ENCODE results near the gene HLA-DMA. TPM values are rescaled to one million over a fixed set of nuclear protein-coding genes. Genes with fewer than 3 reads are reported as not detected.

The HLA-DMA gene
- total RNA-seq, 1 donor: 1.6 TPM

DNA sequence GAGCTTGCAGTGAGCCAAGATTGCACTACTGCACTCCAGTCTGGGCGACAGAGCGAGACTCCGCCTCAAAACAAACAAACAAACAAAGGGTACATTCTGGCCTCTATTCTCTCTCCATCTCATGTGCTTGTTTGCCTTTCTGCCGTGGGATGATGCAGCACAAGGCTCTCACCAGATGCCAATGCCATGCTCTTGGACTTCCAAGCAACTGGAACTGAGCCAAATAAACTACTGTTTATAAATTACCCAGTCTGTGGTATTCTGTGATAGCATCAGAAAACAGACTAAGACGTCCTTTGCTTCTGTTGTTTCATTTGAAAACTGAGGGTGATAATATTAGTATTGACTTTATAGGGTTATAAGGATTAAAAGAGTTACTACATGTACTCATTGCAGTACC is 11.9 kb upstream of the HLA-DMA start:
- H3K4me3 ChIP-seq (ENCODE audit: low read depth, low read length): no peak overlapping the region
- DNase-seq (ENCODE audit: low read depth): no peak
- TF ChIP-seq, protein P1, sequence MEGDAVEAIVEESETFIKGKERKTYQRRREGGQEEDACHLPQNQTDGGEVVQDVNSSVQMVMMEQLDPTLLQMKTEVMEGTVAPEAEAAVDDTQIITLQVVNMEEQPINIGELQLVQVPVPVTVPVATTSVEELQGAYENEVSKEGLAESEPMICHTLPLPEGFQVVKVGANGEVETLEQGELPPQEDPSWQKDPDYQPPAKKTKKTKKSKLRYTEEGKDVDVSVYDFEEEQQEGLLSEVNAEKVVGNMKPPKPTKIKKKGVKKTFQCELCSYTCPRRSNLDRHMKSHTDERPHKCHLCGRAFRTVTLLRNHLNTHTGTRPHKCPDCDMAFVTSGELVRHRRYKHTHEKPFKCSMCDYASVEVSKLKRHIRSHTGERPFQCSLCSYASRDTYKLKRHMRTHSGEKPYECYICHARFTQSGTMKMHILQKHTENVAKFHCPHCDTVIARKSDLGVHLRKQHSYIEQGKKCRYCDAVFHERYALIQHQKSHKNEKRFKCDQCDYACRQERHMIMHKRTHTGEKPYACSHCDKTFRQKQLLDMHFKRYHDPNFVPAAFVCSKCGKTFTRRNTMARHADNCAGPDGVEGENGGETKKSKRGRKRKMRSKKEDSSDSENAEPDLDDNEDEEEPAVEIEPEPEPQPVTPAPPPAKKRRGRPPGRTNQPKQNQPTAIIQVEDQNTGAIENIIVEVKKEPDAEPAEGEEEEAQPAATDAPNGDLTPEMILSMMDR (IDR thresholded peaks at IDR 0.05; ENCODE audit: insufficient read depth, low read length): no peak

DNA sequence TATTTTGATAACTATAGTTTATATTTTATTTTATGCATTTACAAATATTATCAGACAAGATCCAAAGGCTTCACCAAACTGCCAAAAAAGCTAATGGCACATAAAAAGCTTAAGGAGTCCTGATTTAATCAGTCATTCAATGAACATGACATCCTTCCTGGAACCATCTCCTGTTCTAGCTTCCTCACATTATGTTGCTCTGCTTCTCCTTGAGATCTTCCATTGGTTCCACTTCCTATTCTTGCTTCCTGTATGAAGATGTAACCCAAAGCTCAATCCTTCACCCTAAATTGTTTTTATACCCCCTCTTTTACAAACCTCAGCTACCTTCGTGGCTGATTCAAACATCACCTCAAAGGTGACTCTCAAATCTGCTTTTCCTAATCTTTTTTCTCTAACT is 11.0 kb upstream of the HLA-DMA start:
- no peak overlapping the region for H3K4me3 ChIP-seq (ENCODE audit: low read depth, low read length)
- DNase-seq (ENCODE audit: low read depth): no peak
- TF ChIP-seq, protein P1 (IDR thresholded peaks at IDR 0.05; ENCODE audit: insufficient read depth, low read length): no peak

DNA sequence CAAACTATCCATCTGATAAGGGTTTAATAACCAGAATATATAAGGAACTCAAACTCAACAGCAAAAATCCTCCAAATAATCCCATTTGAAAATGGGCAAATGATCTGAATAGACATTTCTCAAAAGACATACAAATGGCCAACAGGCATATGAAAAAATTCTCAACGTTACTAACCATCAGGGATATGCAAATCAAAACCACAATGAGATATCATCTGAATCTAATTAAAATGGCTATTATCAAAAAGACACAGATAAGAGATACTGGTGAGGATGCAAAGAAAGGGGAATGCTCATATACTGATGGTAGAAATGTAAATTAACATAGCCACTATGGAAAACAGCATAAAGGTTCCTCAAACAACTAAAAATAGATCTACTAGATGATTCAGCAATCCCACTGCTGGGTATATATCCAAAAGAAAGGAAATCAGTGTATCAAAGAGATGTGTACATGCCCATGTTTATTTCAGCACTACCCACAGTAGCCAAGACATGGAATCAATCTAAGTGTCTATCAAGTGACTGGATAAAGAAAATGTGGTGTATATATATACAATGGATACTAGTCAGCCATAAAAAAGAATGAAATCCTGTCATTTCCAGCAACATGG is 9.4 kb upstream of the HLA-DMA start:
- TF ChIP-seq, protein P1 (IDR thresholded peaks at IDR 0.05; ENCODE audit: insufficient read depth, low read length): no peak
- no peak for DNase-seq (ENCODE audit: low read depth)
- H3K4me3 ChIP-seq (ENCODE audit: low read depth, low read length): no peak overlapping the region

DNA sequence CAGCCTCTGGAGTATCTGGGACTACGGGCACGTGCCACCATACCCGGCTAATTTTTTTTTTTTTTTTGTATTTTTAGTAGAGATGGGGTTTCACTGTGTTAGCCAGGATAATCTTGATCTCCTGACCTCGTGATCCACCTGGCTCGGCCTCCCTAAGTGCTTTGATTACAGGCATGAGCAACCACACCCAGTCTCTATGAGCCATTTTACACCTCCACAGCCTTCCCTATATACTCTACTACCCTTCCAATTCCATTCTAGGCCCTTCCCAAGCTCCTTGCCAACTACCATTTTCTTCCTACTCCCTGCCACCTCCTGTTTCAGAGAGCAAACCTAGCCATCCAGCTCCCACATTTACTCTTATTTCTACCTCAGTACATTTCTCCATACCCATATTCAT is 7.7 kb upstream of the HLA-DMA start:
- TF ChIP-seq, protein P1 (IDR thresholded peaks at IDR 0.05; ENCODE audit: insufficient read depth, low read length): no peak
- no peak overlapping the region for H3K4me3 ChIP-seq (ENCODE audit: low read depth, low read length)
- no peak for DNase-seq (ENCODE audit: low read depth)

DNA sequence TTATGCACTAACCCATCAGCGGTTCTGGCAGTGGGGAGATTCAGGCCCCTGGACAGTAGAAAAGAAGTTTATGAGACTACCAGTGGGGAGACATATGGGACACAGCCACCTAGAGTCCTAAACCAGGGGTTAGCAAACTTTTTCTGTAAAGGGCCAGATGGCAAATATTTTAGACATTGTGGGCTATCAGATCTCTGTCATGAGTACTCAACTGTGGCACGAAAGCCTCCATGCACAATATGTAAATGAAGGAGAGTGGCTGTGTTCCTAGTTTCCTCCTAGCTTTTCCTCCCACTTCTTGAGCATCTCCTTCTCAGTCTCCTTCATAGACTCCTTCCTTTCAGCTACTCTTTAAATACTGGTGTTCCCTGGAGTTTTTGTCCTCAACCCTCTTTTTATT is 3.3 kb upstream of the HLA-DMA start:
- DNase-seq (ENCODE audit: low read depth): no peak
- TF ChIP-seq, protein P1 (IDR thresholded peaks at IDR 0.05; ENCODE audit: insufficient read depth, low read length): no peak
- no peak overlapping the region for H3K4me3 ChIP-seq (ENCODE audit: low read depth, low read length)

DNA sequence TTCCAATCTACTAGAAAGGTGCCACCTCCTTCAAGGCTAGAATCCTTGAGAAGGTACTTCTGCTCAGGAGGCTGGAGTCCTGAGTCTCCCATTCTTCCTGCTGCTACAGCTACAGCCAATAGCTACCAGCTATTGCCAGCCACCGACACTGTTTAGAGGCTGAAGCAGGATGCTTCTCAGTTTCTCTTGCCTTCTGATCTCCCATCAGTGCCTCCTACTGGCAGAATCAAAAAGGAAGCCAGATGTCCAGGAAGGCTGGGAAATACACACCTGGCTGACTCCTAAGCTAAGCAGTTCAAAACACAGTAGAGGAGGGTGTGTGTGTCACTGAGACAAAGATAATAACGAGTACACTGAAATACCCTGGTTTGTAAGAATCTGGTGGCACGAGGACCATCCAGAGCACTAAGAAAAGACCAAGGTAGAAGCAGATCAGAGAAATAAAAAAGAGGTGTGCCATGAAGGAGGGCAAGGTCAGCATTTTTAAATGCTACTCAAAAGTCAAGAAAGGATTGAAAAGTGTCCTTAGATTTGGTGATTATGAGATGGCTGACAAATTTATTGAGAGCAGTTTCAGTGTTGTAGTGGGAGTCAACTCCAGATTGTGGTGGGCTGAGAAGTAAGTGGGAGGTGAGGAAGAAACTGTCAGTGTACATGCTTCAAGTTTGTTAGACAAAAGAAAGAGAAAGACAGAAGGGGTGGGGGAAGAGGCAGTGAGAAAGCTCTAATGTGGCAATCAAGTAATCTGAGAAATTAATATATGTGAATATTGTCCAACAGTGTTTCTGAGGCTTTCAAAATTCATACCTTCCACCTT is 2.3 kb upstream of the HLA-DMA start:
- TF ChIP-seq, protein P1 (IDR thresholded peaks at IDR 0.05; ENCODE audit: insufficient read depth, low read length): peak; percentile 36
- DNase-seq (ENCODE audit: low read depth): no peak
- no peak overlapping the region for H3K4me3 ChIP-seq (ENCODE audit: low read depth, low read length)
